Neural progenitor cell (in vitro differentiated cells): ENCODE results near the gene LRP5.

ENCODE experiments used
- EZH2 ChIP-seq: fragments of 200-600 bp; sonication (generic); IDR thresholded peaks from 2 replicates; pipeline ENCODE4 v1.6.1; 2017; ENCODE audit warnings: antibody characterized with exemption, mild to moderate bottlenecking, moderate library complexity
- EZH2phosphoT487 ChIP-seq: fragments of 200-600 bp; sonication (generic); IDR thresholded peaks from 2 replicates; pipeline ENCODE4 v1.6.1; 2017; ENCODE audit warnings: antibody characterized with exemption
- TF ChIP-seq, protein P1 (sequence below): fragments of 200-600 bp; sonication (generic); IDR thresholded peaks from 2 replicates; pipeline ENCODE4 v1.5.1; 2017; ENCODE audit warnings: antibody characterized with exemption, mild to moderate bottlenecking

GRCh38 chr11:68312780-68313573 is 586 bp downstream of the LRP5 start:
- TF ChIP-seq EZH2: no peak
- TF ChIP-seq, protein P1, sequence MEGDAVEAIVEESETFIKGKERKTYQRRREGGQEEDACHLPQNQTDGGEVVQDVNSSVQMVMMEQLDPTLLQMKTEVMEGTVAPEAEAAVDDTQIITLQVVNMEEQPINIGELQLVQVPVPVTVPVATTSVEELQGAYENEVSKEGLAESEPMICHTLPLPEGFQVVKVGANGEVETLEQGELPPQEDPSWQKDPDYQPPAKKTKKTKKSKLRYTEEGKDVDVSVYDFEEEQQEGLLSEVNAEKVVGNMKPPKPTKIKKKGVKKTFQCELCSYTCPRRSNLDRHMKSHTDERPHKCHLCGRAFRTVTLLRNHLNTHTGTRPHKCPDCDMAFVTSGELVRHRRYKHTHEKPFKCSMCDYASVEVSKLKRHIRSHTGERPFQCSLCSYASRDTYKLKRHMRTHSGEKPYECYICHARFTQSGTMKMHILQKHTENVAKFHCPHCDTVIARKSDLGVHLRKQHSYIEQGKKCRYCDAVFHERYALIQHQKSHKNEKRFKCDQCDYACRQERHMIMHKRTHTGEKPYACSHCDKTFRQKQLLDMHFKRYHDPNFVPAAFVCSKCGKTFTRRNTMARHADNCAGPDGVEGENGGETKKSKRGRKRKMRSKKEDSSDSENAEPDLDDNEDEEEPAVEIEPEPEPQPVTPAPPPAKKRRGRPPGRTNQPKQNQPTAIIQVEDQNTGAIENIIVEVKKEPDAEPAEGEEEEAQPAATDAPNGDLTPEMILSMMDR: no peak
- TF ChIP-seq EZH2phosphoT487: no peak
